Stimulated activated memory B cell treated with anti-CD40 and anti-IgM and Interleukin-4, amounts not matched to agents 10 μg/mL and 1 μg/mL and 100 μg/mL, for 72 hours (primary cell): ENCODE results near the gene HIVEP3.
A peak's percentile ranks its signal among the peaks of the same experiment; 100 is the strongest.

Experiments
- ATAC-seq: fragments of 150-1000 bp; cut with Tn5 transposase; 2 replicates; pipeline ENCODE4 v1.10.0; 2021
- H3K27ac Mint-ChIP-seq: one replicate; pipeline ENCODE4 v1.8.0; 2022; ENCODE audit warnings: mild to moderate bottlenecking, mixed read lengths
- H3K27me3 Mint-ChIP-seq: one replicate; pipeline ENCODE4 v1.8.0; 2022; ENCODE audit warnings: mixed read lengths
- H3K36me3 Mint-ChIP-seq: one replicate; pipeline ENCODE4 v1.8.0; 2022; ENCODE audit warnings: mixed read lengths
- H3K4me1 Mint-ChIP-seq: one replicate; pipeline ENCODE4 v1.8.0; 2022; ENCODE audit warnings: mixed read lengths
- H3K4me3 Mint-ChIP-seq: one replicate; pipeline ENCODE4 v1.8.0; 2022; ENCODE audit warnings: mild to moderate bottlenecking, moderate library complexity, mixed read lengths
- H3K9me3 Mint-ChIP-seq: one replicate; pipeline ENCODE4 v1.8.0; 2022; ENCODE audit warnings: mixed read lengths

HIVEP3 gene

DNA sequence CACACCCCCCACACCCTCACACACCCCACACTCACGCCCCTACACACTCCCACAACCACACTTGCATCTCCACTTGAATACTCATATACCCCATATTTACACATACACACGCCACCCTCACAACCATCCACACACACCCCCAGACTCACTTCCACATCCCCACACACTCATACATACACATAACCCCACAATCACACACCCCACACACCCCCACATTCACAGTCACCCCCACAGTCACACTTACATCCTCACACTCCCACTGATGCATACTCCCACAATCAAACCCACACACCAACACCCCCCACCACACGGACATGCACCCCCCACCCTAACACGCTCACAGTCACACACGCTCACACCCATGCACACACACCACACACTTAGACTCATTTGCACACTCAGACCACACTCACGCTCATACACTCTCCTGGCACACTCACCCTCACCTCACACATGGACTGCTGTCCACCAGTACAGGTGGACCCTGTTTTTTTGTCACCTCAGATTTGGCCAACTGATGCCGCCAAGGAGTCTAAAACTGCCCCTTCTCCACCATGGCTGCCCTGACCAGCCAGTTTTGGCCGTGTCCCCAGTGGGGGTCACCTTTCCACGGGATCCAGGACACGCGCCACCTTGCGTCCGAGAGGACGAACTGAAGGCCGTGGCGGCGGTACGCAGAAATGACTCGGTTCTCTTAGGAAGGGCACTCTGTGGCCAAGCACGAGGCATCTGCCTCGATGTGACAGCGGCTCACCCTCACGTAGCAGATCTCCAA is 388.9 kb downstream of the HIVEP3 start:
- Mint-ChIP-seq H3K27me3 (no peaks in the 10 kb centered on the region), H3K4me3 (no peak overlapping the region), H3K27ac (peak overlapping the region; percentile 31), H3K4me1 (peaks cover 39% of the 10 kb centered on the region), H3K36me3 (peaks cover 65% of the 10 kb centered on the region), H3K9me3 (peaks cover 11% of the 10 kb centered on the region)
- no peak for ATAC-seq

DNA sequence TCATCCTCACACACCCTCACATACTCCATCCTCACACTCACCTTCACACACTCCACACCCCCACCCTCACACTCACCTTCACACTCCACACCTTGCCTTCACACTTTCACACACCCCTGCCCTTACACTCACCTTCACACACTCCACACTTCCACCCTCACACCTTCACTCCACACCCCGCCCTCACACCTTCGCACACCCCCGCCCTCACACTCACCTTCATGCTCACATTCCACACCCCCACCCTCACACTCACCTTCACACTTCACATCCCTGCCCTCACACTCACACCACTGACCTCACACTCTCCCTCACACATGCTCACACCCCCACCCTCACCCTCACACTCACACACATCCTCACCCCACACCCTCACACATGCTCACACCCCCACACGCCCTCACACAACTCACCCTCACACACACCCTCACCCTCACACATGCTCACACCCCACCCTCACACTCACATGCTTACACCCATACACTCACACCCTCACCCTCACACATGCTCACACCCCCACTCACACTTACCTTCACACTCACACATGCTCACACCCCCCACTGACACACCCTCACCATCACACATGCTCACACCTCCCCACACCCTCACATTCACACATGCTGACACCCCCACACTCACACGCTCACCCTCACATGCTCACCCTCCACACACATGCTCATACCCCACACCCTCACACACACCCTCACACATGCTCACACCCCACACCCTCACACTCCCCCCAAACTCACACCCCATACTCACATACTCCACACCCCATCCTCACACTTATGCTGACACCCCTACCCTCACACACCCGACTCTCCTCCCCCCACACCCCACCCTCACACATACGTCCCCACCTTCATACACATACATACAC is 389.8 kb downstream of the HIVEP3 start:
- peak; percentile 28 for ATAC-seq
- peaks cover 59% of the 10 kb centered on the region for H3K36me3 Mint-ChIP-seq

DNA sequence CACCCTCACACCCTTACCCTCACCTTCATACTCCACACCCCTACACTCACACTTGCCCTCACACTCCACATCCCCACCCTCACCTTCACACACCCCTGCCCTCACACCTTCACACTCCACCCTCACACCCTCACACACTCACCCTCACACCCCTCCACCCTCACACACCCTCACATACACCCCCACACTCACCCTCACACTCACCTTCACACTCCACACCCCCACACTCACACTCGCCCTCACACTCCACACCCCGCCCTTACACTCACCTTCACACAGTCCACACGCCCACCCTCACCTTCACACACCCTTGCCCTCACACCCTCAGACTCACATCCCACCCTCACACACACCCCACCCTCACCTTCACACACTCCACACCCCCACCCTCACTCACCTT is 390.6 kb downstream of the HIVEP3 start:
- H3K27me3 Mint-ChIP-seq = no peaks in the 10 kb centered on the region
- H3K27ac Mint-ChIP-seq = peak overlapping the region; percentile 31
- peak; percentile 22 for ATAC-seq
- H3K9me3 Mint-ChIP-seq = peaks cover 11% of the 10 kb centered on the region
- H3K4me3 Mint-ChIP-seq = no peak overlapping the region
- H3K4me1 Mint-ChIP-seq = peaks cover 39% of the 10 kb centered on the region
- H3K36me3 Mint-ChIP-seq = peaks cover 58% of the 10 kb centered on the region

More for the DNA sequence above, 389.8 kb downstream of the HIVEP3 start:
- Mint-ChIP-seq H3K9me3 (peaks cover 11% of the 10 kb centered on the region), H3K27ac (peak overlapping the region; percentile 31), H3K4me3 (no peak overlapping the region), H3K4me1 (peaks cover 39% of the 10 kb centered on the region), H3K27me3 (no peaks in the 10 kb centered on the region)

DNA sequence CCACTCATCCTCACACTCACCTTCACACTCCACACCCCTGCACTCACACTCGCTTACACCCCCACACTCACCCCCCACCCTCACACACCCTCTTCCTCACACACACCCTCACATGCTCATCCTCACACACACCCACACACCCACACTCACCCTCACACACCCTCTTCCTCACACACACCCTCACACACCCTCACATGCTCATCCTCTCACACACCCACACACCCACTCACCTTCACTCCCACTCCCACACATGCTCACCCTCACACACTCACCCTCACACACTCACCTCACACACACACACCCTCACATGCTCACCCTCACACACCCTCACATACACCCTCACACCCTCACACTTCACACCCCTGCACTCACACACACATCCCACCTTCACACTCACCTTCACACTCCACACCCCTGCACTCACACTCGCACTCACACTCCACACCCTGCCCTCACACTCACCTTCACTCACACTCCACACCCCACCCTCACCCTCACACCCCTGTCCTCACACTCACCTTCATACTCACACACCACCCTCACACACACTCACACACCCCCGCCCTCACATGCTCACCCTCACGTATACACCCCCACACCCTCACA is 391.7 kb downstream of the HIVEP3 start:
- H3K4me1 Mint-ChIP-seq = peaks cover 39% of the 10 kb centered on the region
- peak; percentile 4 for ATAC-seq
- no peaks in the 10 kb centered on the region for H3K27me3 Mint-ChIP-seq
- H3K9me3 Mint-ChIP-seq = peaks cover 11% of the 10 kb centered on the region
- no peak overlapping the region for H3K27ac Mint-ChIP-seq
- peaks cover 62% of the 10 kb centered on the region for H3K36me3 Mint-ChIP-seq
- H3K4me3 Mint-ChIP-seq = no peak overlapping the region

DNA sequence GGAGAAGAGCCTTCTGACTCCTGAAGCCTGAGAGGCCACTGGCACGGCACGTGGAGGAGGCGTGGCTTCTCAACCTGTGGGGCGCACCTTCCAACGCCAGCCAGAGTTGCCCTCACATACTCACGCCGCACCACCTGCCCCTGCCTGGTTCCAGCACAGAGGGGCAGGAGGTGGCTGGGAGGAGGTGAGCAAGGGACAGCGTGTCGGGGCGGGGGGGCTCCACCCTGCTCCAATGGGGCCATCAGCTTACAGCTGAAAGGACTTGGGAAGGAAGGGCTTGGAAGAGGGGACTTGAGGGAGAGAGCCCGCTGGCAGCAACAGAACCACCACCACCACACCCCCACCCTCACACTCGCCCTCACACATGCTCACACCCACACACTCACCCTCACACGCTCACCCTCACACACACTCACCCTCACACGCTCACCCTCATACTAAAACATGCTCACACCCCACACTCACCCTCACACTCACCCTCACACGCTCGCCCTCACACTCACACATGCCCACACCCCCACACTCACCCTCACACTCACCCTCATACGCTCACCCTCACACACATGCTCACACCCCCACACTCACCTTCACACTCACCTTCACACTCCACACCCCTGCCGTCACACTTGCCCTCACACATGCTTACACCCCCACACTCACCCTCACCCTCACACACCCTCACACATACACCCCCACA is 392.7 kb downstream of the HIVEP3 start:
- Mint-ChIP-seq H3K4me1 (peaks cover 36% of the 10 kb centered on the region), H3K27me3 (no peaks in the 10 kb centered on the region), H3K9me3 (peaks cover 11% of the 10 kb centered on the region), H3K36me3 (peaks cover 54% of the 10 kb centered on the region), H3K4me3 (no peak overlapping the region), H3K27ac (no peak overlapping the region)
- ATAC-seq = no peak

DNA sequence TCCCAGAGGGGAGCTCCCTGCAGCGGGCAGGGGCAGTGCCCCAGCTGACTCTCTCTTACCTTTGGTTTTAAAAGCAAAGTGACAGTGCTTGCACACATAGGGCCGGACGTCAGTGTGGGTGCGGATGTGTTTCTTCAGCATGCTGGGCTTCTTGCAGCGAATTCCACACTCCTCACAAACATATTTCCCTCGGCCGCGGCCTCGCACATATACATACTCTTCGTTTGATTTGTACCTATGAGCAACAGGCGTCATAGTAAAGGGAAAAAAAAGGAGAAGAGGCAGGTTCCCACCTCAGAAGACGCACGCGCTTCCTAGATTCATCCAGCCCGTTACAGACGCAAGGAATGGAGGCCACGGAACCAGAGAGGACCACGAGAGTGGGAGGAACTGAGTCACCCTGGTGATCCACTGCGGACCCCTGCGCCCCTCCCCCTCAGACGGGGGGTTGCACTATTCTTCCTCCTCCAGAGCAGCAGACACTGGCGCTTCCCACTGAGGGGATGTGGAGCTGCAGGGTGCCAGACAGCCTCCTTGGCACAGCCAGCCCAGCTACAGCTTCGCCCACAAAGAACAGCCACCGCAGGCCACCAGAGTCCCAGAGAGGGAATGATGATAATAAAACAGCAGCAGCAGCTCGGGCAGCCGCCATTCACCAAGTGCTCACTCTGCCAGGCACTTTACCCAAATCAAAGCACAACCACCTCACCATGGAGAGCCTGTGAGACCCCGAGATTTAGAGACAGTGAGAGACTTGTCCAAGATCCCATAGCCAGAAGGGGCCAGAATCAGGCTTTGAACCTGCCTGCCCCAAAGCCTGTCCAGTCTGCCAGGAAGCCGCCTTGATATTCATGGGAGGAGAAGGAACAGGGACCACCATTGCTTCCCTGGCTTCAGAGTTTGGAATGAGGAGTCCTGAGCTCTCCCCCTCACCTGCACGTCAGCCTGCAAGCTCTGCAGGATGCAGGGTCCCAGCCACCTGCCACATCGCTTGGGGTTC is 393.7 kb downstream of the HIVEP3 start:
- Mint-ChIP-seq H3K27me3 (no peaks in the 10 kb centered on the region), H3K27ac (no peak overlapping the region), H3K4me1 (peaks cover 28% of the 10 kb centered on the region), H3K9me3 (peaks cover 11% of the 10 kb centered on the region), H3K4me3 (no peak overlapping the region), H3K36me3 (peaks cover 46% of the 10 kb centered on the region)
- ATAC-seq = no peak

DNA sequence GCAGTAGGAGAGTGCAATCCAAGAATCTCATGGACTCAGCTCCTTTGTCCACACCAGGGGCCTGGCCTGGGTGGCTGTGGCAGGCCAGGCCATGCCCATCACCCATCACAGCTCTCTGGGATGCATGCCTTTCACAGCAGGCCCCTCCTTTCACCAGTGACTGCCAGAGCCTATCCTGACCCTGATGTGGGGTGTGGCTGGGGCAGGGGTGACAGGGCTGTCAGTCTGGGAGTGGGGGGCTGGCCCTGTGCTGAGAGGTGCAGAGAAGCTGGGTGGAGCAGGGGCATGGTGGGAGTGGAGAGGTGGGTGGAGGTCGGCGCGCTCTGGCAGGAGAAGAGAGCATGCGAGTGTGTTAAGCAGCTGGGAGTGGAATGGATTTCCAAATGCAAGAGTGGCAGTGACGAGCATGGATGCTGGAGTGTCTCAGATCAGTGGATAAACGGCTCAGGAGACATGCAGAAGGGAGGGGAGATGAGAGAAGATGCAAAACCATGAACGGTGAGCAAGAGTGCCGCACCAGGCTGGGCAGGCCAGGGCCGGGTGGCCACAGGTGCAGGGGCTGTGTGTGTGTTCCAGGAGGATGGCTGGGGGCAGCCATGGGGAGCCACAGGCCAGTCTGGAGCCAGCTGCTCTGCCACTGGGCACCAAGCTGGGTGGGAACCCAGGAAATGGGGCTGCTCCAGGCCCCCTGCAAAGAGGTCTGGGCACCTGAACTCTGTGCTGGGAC is 394.6 kb downstream of the HIVEP3 start:
- H3K4me1 Mint-ChIP-seq = peaks cover 27% of the 10 kb centered on the region
- ATAC-seq = no peak
- H3K27ac Mint-ChIP-seq = no peak overlapping the region
- H3K4me3 Mint-ChIP-seq = peak overlapping the region; percentile 19
- H3K27me3 Mint-ChIP-seq = no peaks in the 10 kb centered on the region
- H3K36me3 Mint-ChIP-seq = peaks cover 46% of the 10 kb centered on the region
- H3K9me3 Mint-ChIP-seq = peaks cover 11% of the 10 kb centered on the region

DNA sequence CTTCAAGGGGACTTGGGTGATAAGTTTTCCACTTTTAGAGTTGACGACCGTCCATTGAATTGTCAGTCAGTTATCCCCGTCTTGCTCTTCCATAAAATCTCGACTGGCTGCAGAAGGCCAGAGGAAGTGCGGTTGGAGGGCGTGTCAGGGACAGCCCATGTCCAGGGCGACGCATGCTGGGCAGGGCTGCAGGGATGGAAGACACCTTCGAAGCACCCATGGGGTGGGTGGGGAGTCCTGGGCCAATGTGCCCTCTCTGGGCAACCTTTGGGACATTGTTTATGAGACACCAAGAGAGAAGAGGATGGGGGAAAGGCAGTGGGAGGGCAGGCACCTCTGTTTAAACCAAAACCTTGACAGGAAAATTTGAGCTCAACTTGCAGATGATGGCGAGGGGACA is 395.7 kb downstream of the HIVEP3 start:
- peaks cover 47% of the 10 kb centered on the region for H3K36me3 Mint-ChIP-seq
- H3K27me3 Mint-ChIP-seq = no peaks in the 10 kb centered on the region
- peaks cover 11% of the 10 kb centered on the region for H3K9me3 Mint-ChIP-seq
- no peak overlapping the region for H3K4me3 Mint-ChIP-seq
- no peak for ATAC-seq
- no peak overlapping the region for H3K27ac Mint-ChIP-seq
- H3K4me1 Mint-ChIP-seq = peaks cover 29% of the 10 kb centered on the region

DNA sequence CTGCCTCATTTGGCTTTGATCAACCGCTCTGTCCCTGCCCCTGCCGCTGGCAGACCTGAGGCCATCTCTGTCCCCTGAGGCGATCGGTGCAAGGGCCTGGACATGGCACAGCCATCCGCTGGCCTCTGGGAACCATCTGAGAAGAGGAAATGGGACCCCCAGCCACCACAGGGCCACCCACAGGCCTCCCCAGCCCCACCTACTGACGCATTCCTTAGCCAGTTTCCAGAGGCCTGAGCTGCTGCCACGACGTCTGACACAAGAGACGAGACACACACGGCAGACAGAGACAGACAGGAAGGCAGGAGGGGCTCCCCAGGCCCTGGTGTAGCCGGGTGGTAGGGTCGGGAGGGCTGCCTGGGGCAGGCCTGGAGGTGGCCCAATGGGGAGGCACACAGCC is 397.0 kb downstream of the HIVEP3 start:
- H3K27ac Mint-ChIP-seq = no peak overlapping the region
- no peak for ATAC-seq
- H3K36me3 Mint-ChIP-seq = peaks cover 43% of the 10 kb centered on the region
- H3K27me3 Mint-ChIP-seq = no peaks in the 10 kb centered on the region
- no peak overlapping the region for H3K4me3 Mint-ChIP-seq
- H3K9me3 Mint-ChIP-seq = peaks cover 2% of the 10 kb centered on the region
- H3K4me1 Mint-ChIP-seq = peaks cover 23% of the 10 kb centered on the region

DNA sequence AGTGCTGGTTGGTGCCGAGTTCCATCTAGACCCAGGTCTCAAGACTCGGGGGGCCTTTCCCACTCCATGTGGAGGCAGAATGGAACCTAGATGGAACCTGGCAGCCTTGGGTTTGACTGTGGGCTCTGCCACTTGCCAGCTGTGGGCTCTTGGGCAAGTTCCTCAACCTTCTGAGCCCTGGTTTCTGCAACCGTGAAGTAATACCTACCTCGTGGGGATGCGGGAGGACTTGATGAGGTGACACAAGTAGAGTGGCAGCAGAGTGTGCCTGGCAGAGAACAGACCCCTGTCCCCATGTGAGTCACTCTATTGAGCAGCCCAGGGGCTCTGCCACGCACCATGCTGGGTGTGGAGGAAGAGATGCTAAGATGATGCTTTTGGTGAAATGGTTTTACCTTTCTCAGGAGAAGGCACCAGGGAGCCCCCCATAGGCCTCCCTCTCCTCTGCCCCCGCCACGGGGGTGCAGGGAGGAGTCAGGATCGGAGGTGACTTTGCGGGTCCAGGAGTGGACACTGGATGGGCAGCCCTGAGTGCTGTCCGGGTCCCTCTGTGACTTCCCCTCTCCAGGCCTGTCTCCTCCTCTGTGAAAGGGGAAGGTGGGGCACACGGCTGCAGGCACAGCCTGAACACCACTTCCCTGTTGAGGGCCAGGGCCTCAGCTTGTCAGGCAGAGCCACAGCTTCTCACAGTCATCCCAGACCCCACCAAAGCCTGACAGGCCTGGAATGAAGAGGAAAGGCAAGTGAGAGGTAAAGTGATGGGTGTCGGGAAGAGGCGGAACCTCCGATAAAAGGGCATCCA is 397.6 kb downstream of the HIVEP3 start:
- H3K9me3 Mint-ChIP-seq = no peaks in the 10 kb centered on the region
- H3K27me3 Mint-ChIP-seq = no peaks in the 10 kb centered on the region
- no peak overlapping the region for H3K4me3 Mint-ChIP-seq
- H3K27ac Mint-ChIP-seq = no peak overlapping the region
- ATAC-seq = no peak
- peaks cover 37% of the 10 kb centered on the region for H3K36me3 Mint-ChIP-seq
- H3K4me1 Mint-ChIP-seq = peaks cover 24% of the 10 kb centered on the region

DNA sequence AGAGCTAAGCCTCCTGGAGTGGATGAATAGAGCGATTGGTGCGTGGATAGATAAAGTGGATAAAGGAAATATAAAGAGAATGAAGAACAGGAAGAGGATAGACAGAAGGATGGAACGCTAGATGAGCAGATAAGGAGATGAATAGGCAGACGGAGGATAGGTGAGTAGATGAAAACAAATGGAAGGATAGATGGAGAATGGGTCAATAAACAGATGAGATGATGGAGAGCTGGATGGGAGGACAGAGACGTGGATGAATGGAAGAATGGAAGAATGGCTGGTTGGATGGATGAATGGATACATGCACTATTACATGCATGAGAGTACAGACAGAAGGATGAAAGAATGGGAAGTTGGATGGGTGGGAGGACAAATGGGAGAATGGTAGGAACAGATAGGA is 399.1 kb downstream of the HIVEP3 start:
- Mint-ChIP-seq H3K9me3 (no peaks in the 10 kb centered on the region), H3K4me1 (peaks cover 29% of the 10 kb centered on the region), H3K27me3 (no peaks in the 10 kb centered on the region), H3K27ac (no peak overlapping the region), H3K36me3 (peaks cover 33% of the 10 kb centered on the region), H3K4me3 (no peak overlapping the region)
- ATAC-seq = no peak

DNA sequence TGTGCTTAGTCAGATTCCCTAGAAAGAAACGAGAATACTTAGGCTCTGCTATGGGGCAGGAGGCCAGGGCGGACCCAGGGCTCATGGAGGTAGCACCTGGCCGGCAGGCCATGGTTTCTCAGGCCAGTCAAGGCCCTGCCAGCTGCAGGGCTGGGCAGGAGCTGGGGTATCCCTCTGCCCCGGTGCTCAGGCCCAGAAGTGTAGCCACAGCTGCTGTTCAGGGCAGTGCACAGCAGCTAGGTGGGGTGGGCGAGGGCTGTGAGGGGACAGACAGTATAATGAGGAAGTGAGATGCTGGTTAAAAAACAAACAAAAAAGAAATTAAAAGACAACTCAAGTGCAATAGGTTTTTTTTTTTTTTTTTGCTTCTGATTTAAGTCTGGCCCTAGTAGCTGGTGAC is 400.3 kb downstream of the HIVEP3 start:
- Mint-ChIP-seq H3K36me3 (peaks cover 26% of the 10 kb centered on the region), H3K4me1 (peaks cover 29% of the 10 kb centered on the region), H3K27ac (no peak overlapping the region), H3K27me3 (no peaks in the 10 kb centered on the region), H3K9me3 (no peaks in the 10 kb centered on the region), H3K4me3 (no peak overlapping the region)
- peak; percentile 47 for ATAC-seq

DNA sequence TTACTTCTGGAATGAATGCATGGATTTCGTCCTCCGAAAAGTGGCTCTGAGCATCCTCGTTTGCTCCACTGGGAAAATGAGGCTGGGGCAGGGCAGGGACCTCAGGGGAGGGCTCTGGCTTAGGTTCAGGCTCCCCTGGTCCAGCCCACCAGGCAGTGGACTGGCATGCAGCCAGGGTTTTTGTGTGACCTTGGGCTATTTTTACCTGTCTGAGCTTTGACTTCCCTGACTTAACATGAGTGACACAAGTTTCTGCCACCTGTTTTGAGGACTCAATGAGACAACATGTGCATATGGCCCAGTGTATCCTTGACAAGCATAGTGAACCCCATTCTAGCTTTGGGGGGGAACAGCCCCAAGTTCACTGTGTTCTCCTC is 401.7 kb downstream of the HIVEP3 start:
- Mint-ChIP-seq H3K4me3 (peak overlapping the region; percentile 55), H3K36me3 (peaks cover 24% of the 10 kb centered on the region), H3K27ac (peak overlapping the region; percentile 40)

More for the DNA sequence above, 401.7 kb downstream of the HIVEP3 start:
- Mint-ChIP-seq H3K9me3 (no peaks in the 10 kb centered on the region), H3K4me1 (peaks cover 29% of the 10 kb centered on the region), H3K27me3 (no peaks in the 10 kb centered on the region)
- no peak for ATAC-seq
